ENCODE results near the gene PCCB. TPM values are rescaled to one million over a fixed set of nuclear protein-coding genes. Genes with fewer than 3 reads are reported as not detected.

PCCB gene
- total and polyA plus RNA-seq, 9 donors: 8.2 to 107 (median 22.1) TPM

DNA sequence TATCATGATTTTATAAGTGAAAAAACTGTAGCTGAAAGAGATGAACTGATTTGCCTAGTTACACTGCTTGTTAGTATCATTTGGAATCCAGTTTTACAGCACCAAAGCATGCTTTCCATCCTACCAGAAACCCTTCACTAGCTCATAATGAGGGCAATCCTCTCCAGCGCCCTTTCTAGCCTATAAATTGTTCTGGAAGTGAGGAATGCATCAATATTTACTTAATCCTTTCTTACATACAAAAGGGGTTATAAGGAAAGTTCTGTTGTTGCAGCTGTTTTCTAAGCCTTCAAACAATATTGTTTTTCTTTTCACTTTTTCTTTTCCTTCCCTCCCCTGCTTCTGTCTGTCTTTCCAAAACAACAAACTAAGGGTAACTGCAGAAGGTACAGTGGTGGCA lies 11.0 kb upstream of the PCCB start:
- Histone ChIP-seq H3K9me3 (no peaks in the 10 kb centered on the region), H3K4me3 (no peak overlapping the region), H3K27me3 (no peaks in the 10 kb centered on the region), H3K27ac (no peak overlapping the region), H3K4me1 (ENCODE audit: insufficient read depth) (no peaks in the 10 kb centered on the region), H3K36me3 (no peaks in the 10 kb centered on the region)
- WGBS, 3 donors: 10 to 25% (median 11%) methylated on average over 1 of the region's 1 CpG
- DNase-seq: no peak
- intact Hi-C loops (cut with DNase I): no loop called here
- TF ChIP-seq, protein P1, sequence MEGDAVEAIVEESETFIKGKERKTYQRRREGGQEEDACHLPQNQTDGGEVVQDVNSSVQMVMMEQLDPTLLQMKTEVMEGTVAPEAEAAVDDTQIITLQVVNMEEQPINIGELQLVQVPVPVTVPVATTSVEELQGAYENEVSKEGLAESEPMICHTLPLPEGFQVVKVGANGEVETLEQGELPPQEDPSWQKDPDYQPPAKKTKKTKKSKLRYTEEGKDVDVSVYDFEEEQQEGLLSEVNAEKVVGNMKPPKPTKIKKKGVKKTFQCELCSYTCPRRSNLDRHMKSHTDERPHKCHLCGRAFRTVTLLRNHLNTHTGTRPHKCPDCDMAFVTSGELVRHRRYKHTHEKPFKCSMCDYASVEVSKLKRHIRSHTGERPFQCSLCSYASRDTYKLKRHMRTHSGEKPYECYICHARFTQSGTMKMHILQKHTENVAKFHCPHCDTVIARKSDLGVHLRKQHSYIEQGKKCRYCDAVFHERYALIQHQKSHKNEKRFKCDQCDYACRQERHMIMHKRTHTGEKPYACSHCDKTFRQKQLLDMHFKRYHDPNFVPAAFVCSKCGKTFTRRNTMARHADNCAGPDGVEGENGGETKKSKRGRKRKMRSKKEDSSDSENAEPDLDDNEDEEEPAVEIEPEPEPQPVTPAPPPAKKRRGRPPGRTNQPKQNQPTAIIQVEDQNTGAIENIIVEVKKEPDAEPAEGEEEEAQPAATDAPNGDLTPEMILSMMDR (IDR thresholded peaks at IDR 0.05): no peak
- no peak for TF ChIP-seq EP300 (IDR thresholded peaks at IDR 0.05)
- no peak for TF ChIP-seq POLR2A (IDR thresholded peaks at IDR 0.05)

DNA sequence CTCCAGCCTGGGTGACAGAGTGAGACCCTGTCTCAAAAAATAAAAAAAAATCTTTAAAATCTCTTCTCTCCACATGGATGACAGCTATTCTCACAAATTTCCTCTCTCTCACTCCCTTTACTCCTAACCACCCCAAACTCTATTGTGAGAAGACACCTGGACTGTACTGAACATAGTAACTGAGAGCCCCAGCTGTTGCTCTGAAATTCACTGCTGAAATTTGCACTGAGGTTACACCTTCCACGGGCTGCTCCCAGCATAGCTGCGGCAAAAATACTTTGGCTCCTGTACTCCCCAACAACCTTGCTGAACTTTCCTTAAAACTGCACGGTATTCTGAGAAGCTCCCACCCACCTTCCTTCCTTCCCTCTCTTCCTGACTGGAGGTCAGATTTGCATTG lies 4.4 kb upstream of the PCCB start:
- TF ChIP-seq, protein P1 (IDR thresholded peaks at IDR 0.05): no peak
- TF ChIP-seq EP300 (IDR thresholded peaks at IDR 0.05) (no peak), POLR2A (IDR thresholded peaks at IDR 0.05) (no peak)
- 19 to 25% (median 21%) methylated on average over 3 of the region's 3 CpGs for WGBS, 3 donors
- Histone ChIP-seq H3K36me3 (no peaks in the 10 kb centered on the region), H3K9me3 (no peaks in the 10 kb centered on the region), H3K4me3 (no peak overlapping the region), H3K27ac (no peak overlapping the region), H3K4me1 (ENCODE audit: insufficient read depth) (peaks cover 1% of the 10 kb centered on the region), H3K27me3 (no peaks in the 10 kb centered on the region)
- no peak for DNase-seq
- intact Hi-C loops (cut with DNase I): loop anchor here in 1 of 4 donors (5.0 kb wide), 1 partner anchor 48 kb away; the partner anchor contains the start of gene MSL2

DNA sequence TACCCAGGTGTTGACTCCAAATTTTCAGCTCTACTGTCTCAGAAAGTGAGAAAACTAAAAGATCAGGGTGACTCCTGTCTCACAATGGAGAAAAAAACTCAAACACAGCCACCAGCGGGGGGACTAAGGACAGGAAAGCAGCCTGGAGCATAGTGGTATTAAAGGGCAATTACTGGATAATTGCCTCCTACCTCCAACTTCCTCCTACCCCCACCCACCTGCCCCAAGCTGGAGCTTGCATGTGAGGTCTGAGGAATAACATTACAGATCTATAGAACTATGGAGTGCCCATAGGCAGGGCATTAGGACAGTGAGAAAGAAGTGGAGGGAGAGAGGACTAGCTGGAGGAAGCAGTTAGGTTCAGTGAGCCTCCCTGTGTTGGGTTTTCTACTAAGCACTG lies 2.7 kb upstream of the PCCB start:
- Histone ChIP-seq H3K27me3 (no peaks in the 10 kb centered on the region), H3K4me3 (no peak overlapping the region), H3K9me3 (no peaks in the 10 kb centered on the region), H3K27ac (no peak overlapping the region), H3K4me1 (ENCODE audit: insufficient read depth) (peaks cover 1% of the 10 kb centered on the region), H3K36me3 (no peaks in the 10 kb centered on the region)
- WGBS, 3 donors: 63 to 82% (median 78%) methylated on average over 1 of the region's 1 CpG
- TF ChIP-seq EP300 (IDR thresholded peaks at IDR 0.05): no peak
- no peak for TF ChIP-seq POLR2A (IDR thresholded peaks at IDR 0.05)
- TF ChIP-seq, protein P1 (IDR thresholded peaks at IDR 0.05): no peak
- intact Hi-C loops (cut with DNase I): loop anchor here in 1 of 4 donors (5.0 kb wide), 1 partner anchor 50 kb away; the partner anchor contains the start of gene MSL2
- DNase-seq: no peak

DNA sequence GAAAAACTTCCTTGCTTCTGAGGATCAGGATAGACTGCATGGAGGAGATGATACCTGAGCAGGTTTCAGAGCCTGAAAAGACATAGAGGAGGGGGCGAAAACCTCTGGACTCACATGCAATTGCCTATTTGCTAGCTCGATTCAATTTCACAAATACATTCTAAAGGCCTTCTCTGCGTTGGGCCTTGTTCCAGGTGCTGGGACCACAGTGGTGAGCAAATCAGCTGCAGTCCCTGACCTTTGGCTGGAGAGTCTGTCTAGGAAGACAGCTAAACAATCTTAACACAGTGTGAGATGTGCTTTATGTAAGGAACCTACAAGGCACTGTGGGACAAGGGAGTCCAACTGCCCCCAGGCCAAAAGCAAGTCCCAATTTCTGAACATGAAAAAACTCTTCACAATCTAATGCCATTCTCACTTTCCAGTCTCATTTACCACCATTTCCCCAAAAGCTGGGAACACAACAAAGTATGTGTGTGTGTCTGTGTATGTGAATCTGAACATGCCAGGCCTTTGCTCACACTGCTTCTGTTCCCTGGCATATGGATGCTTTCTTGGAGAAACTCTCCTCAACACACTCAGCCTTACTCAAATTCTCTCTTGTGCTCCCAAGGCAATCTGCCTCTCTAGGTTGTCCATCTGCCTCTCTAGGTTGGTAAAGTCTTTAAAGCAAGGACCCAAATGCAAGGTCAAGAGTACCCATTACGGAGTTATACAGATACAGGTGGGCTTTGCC lies 2.1 kb upstream of the PCCB start:
- peaks cover 1% of the 10 kb centered on the region for H3K4me1 ChIP-seq (ENCODE audit: insufficient read depth)
- H3K27ac ChIP-seq: no peak overlapping the region
- no peak for TF ChIP-seq POLR2A (IDR thresholded peaks at IDR 0.05)
- TF ChIP-seq EP300 (IDR thresholded peaks at IDR 0.05): no peak
- TF ChIP-seq, protein P1 (IDR thresholded peaks at IDR 0.05): no peak
- intact Hi-C loops (cut with DNase I): loop anchor here in 1 of 4 donors (5.0 kb wide), 1 partner anchor 51 kb away; the partner anchor contains the start of gene MSL2
- H3K9me3 ChIP-seq: no peaks in the 10 kb centered on the region
- H3K4me3 ChIP-seq: no peak overlapping the region
- no peaks in the 10 kb centered on the region for H3K27me3 ChIP-seq
- no peaks in the 10 kb centered on the region for H3K36me3 ChIP-seq
- WGBS, 3 donors: 61 to 69% (median 65%) methylated on average over 4 of the region's 4 CpGs
- peak in 3 of 5 donors; percentile 27 to 56 (median 36) for DNase-seq
